Trophoblast cell (in vitro differentiated cells and primary cell): ENCODE measurements around the gene IP6K3.

ENCODE experiments used
- DNase-seq, 2 donors: peaks; one replicate each; pipeline ENCODE4 v3.0.0-alpha.2; 2016
- H2AFZ ChIP-seq: 2 replicates; pipeline ENCODE4 v1.6.1; 2013; ENCODE audit warnings: low read length, moderate library complexity, mild to moderate bottlenecking; ENCODE audit not compliant: insufficient read depth, poor library complexity
- H2AK5ac ChIP-seq: 2 replicates; pipeline ENCODE4 v1.6.1; 2013; ENCODE audit warnings: mild to moderate bottlenecking, low read length
- H2BK120ac ChIP-seq: 2 replicates; pipeline ENCODE4 v1.6.1; 2013; ENCODE audit warnings: low read length, mild to moderate bottlenecking, moderate library complexity; ENCODE audit not compliant: insufficient read depth, poor library complexity
- H2BK12ac ChIP-seq: 2 replicates; pipeline ENCODE4 v1.6.1; 2013; ENCODE audit warnings: mild to moderate bottlenecking, low read length, moderate library complexity
- H2BK5ac ChIP-seq: 2 replicates; pipeline ENCODE4 v1.6.1; 2013; ENCODE audit warnings: low read length, low read depth, moderate library complexity, mild to moderate bottlenecking; ENCODE audit not compliant: poor library complexity
- H3K14ac ChIP-seq: 2 replicates; pipeline ENCODE4 v1.6.1; 2013; ENCODE audit warnings: mild to moderate bottlenecking, low read length
- H3K18ac ChIP-seq: 2 replicates; pipeline ENCODE4 v1.6.1; 2013; ENCODE audit warnings: mild to moderate bottlenecking, low read length
- H3K23ac ChIP-seq: 2 replicates; pipeline ENCODE4 v1.6.1; 2013; ENCODE audit warnings: low read length
- H3K27ac ChIP-seq: 2 replicates; pipeline ENCODE4 v1.5.1; 2013; ENCODE audit warnings: low read depth, mild to moderate bottlenecking, inconsistent platforms, low read length, moderate library complexity
- H3K27me3 ChIP-seq: 2 replicates; pipeline ENCODE4 v1.6.1; 2013; ENCODE audit warnings: inconsistent platforms, mild to moderate bottlenecking, low read length, moderate library complexity; ENCODE audit not compliant: insufficient read depth
- H3K36me3 ChIP-seq, 2 experiments: 1 replicate in 1 of 2; 2 replicates in 1 of 2; pipeline ENCODE4 v1.6.1; 2013; ENCODE audit warnings: low read length in 2 of 2, mild to moderate bottlenecking in 2 of 2, moderate library complexity in 1 of 2; ENCODE audit not compliant: insufficient read depth in 2 of 2, control insufficient read depth in 1 of 2
- H3K4ac ChIP-seq: 2 replicates; pipeline ENCODE4 v1.6.1; 2013; ENCODE audit warnings: low read depth, mild to moderate bottlenecking, low read length, moderate library complexity
- H3K4me1 ChIP-seq, 2 experiments: 1 replicate in 1 of 2; 2 replicates in 1 of 2; pipeline ENCODE4 v1.6.1; 2013; ENCODE audit warnings: low read length in 2 of 2, mild to moderate bottlenecking in 2 of 2, moderate library complexity in 1 of 2; ENCODE audit not compliant: insufficient read depth in 2 of 2, control insufficient read depth in 1 of 2
- H3K4me2 ChIP-seq: 2 replicates; pipeline ENCODE4 v1.6.1; 2013; ENCODE audit warnings: inconsistent platforms, mild to moderate bottlenecking, low read length, moderate library complexity
- H3K4me3 ChIP-seq: 2 replicates; pipeline ENCODE4 v1.5.1; 2013; ENCODE audit warnings: mild to moderate bottlenecking, low read depth, low read length, inconsistent platforms
- H3K79me1 ChIP-seq: one replicate; pipeline ENCODE4 v1.6.1; 2013; ENCODE audit warnings: low read length
- H3K79me2 ChIP-seq: 2 replicates; pipeline ENCODE4 v1.6.1; 2013; ENCODE audit warnings: low read length, mild to moderate bottlenecking; ENCODE audit not compliant: control insufficient read depth, insufficient read depth, poor library complexity
- H3K9ac ChIP-seq: 2 replicates; pipeline ENCODE4 v1.6.1; 2013; ENCODE audit warnings: mild to moderate bottlenecking, low read length
- H3K9me3 ChIP-seq: 2 replicates; pipeline ENCODE4 v1.6.1; 2013; ENCODE audit warnings: low read depth, mild to moderate bottlenecking, control low read depth, inconsistent platforms, low read length; ENCODE audit not compliant: insufficient read depth
- H4K12ac ChIP-seq: 2 replicates; pipeline ENCODE4 v1.6.1; 2013; ENCODE audit warnings: low read depth, mild to moderate bottlenecking, low read length, moderate library complexity
- H4K8ac ChIP-seq: 2 replicates; pipeline ENCODE4 v1.6.1; 2013; ENCODE audit warnings: low read depth, mild to moderate bottlenecking, low read length, moderate library complexity
- H4K91ac ChIP-seq: one replicate; pipeline ENCODE4 v1.6.1; 2013; ENCODE audit warnings: low read depth, mild to moderate bottlenecking, low read length, moderate library complexity
- WGBS: extraction: QIAGEN DNeasy Blood & Tissue Kit; methylation state at CpG from one replicate; pipeline ENCODE4 v1.1.7; 2013; ENCODE audit warnings: missing lambda C conversion rate; ENCODE audit not compliant: insufficient read length, insufficient coverage; ENCODE audit errors: extremely low coverage; 5-methylcytosine and 5-hydroxymethylcytosine counted together

The IP6K3 gene

GRCh38 chr6:33727126-33727525 lies 19.6 kb downstream of the IP6K3 start:
- Histone ChIP-seq H3K4ac (no peak overlapping the region), H3K79me1 (peaks cover 6% of the 10 kb centered on the region), H4K91ac (no peak overlapping the region), H3K27ac (no peak overlapping the region), H3K14ac (no peak overlapping the region), H2BK5ac (no peak overlapping the region), H3K4me2 (no peak overlapping the region), H3K4me1 (peaks cover 17 to 18% of the 10 kb centered on the region in 2 experiments), H2BK12ac (no peak overlapping the region), H2BK120ac (no peak overlapping the region), H2AK5ac (no peak overlapping the region), H4K12ac (no peak overlapping the region), H3K79me2 (no peaks in the 10 kb centered on the region), H3K9me3 (peaks cover 4% of the 10 kb centered on the region), H3K9ac (no peak overlapping the region), H2AFZ (no peak overlapping the region), H3K27me3 (no peaks in the 10 kb centered on the region), H3K23ac (no peak overlapping the region), H4K8ac (no peak overlapping the region), H3K4me3 (no peak overlapping the region), H3K36me3 (no peaks in the 10 kb centered on the region), H3K18ac (no peak overlapping the region)
- no CpG with 5 or more reads among the region's 7 CpGs for WGBS
- no peak for DNase-seq

- no CpG with 5 or more reads among the region's 15 CpGs for WGBS
- no peak overlapping the region for H2AFZ ChIP-seq
- H3K9me3 ChIP-seq = peaks cover 4% of the 10 kb centered on the region
- peaks cover 12 to 13% of the 10 kb centered on the region in 2 experiments for H3K4me1 ChIP-seq
- H3K79me1 ChIP-seq = peaks cover 4% of the 10 kb centered on the region
- no peak overlapping the region for H3K18ac ChIP-seq
- DNase-seq = no peak
- no peak overlapping the region for H3K23ac ChIP-seq
- H3K14ac ChIP-seq = no peak overlapping the region
- H3K4me2 ChIP-seq = no peak overlapping the region
- H3K9ac ChIP-seq = no peak overlapping the region
- no peaks in the 10 kb centered on the region for H3K36me3 ChIP-seq
- no peak overlapping the region for H4K8ac ChIP-seq
- H4K91ac ChIP-seq = no peak overlapping the region
- no peak overlapping the region for H2BK5ac ChIP-seq
- no peak overlapping the region for H3K4me3 ChIP-seq
- H2BK120ac ChIP-seq = no peak overlapping the region
- H3K4ac ChIP-seq = no peak overlapping the region
- no peaks in the 10 kb centered on the region for H3K27me3 ChIP-seq
- H3K27ac ChIP-seq = no peak overlapping the region
- H3K79me2 ChIP-seq = no peaks in the 10 kb centered on the region
- H2BK12ac ChIP-seq = no peak overlapping the region
- no peak overlapping the region for H4K12ac ChIP-seq
- no peak overlapping the region for H2AK5ac ChIP-seq
Measured at GRCh38 chr6:33726696-33727095, 20.0 kb downstream of the IP6K3 start.

GRCh38 chr6:33725891-33726673 lies 20.6 kb downstream of the IP6K3 start:
- H2AFZ ChIP-seq = no peak overlapping the region
- H3K9me3 ChIP-seq = peaks cover 4% of the 10 kb centered on the region
- no peak overlapping the region for H2BK12ac ChIP-seq
- H3K79me2 ChIP-seq = no peaks in the 10 kb centered on the region
- H4K8ac ChIP-seq = no peak overlapping the region
- no peak overlapping the region for H3K9ac ChIP-seq
- no peak overlapping the region for H3K18ac ChIP-seq
- H3K79me1 ChIP-seq = no peaks in the 10 kb centered on the region
- H2AK5ac ChIP-seq = no peak overlapping the region
- H3K4ac ChIP-seq = no peak overlapping the region
- no peak overlapping the region for H3K4me3 ChIP-seq
- H3K27ac ChIP-seq = no peak overlapping the region
- no CpG with 5 or more reads among the region's 7 CpGs for WGBS
- H2BK120ac ChIP-seq = no peak overlapping the region
- H4K91ac ChIP-seq = no peak overlapping the region
- H3K36me3 ChIP-seq = no peaks in the 10 kb centered on the region
- H3K27me3 ChIP-seq = no peaks in the 10 kb centered on the region
- H2BK5ac ChIP-seq = no peak overlapping the region
- H3K23ac ChIP-seq = no peak overlapping the region
- no peak overlapping the region for H3K4me2 ChIP-seq
- DNase-seq = no peak
- peaks cover 6 to 8% of the 10 kb centered on the region in 2 experiments for H3K4me1 ChIP-seq
- H4K12ac ChIP-seq = no peak overlapping the region
- no peak overlapping the region for H3K14ac ChIP-seq

GRCh38 chr6:33725222-33725621 lies 21.5 kb downstream of the IP6K3 start:
- Histone ChIP-seq H3K9me3 (peaks cover 2% of the 10 kb centered on the region), H4K12ac (no peak overlapping the region), H3K27me3 (no peaks in the 10 kb centered on the region), H3K18ac (no peak overlapping the region), H2BK12ac (no peak overlapping the region), H3K14ac (no peak overlapping the region), H2AK5ac (no peak overlapping the region), H3K4ac (no peak overlapping the region), H3K9ac (no peak overlapping the region), H4K91ac (no peak overlapping the region), H2AFZ (no peak overlapping the region), H3K4me3 (no peak overlapping the region), H3K23ac (no peak overlapping the region), H2BK5ac (no peak overlapping the region), H3K4me1 (no peaks in the 10 kb centered on the region), H3K27ac (no peak overlapping the region), H4K8ac (no peak overlapping the region), H3K4me2 (no peak overlapping the region), H3K36me3 (no peaks in the 10 kb centered on the region), H3K79me1 (no peaks in the 10 kb centered on the region), H3K79me2 (no peaks in the 10 kb centered on the region), H2BK120ac (no peak overlapping the region)
- WGBS = no CpG with 5 or more reads among the region's 14 CpGs
- DNase-seq = no peak
